Measurements from ENCODE around the gene ARHGAP18.

DNA sequence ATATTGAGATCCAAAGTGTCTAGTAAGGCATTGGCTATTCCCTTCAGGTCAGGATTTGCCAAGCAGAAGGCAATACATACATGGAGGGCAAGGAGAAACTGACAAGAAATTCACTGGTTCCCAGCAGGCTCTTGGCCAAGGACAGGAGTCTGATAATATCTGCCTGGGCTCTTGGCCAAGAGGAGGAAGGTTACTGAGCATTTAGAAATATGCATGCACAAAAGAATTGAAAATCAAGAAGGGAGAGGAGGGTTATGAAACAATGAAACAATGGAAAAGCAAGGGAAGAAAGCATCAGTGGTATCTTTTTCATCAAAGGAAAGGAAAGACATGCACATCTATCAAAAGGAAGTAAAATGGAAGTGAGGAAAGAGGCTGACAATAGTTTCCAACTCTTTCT, 42.4 kb downstream of the ARHGAP18 start:
- TF ChIP-seq POLR2A (IDR thresholded peaks at IDR 0.05) = no peak
- TF ChIP-seq, protein P1, sequence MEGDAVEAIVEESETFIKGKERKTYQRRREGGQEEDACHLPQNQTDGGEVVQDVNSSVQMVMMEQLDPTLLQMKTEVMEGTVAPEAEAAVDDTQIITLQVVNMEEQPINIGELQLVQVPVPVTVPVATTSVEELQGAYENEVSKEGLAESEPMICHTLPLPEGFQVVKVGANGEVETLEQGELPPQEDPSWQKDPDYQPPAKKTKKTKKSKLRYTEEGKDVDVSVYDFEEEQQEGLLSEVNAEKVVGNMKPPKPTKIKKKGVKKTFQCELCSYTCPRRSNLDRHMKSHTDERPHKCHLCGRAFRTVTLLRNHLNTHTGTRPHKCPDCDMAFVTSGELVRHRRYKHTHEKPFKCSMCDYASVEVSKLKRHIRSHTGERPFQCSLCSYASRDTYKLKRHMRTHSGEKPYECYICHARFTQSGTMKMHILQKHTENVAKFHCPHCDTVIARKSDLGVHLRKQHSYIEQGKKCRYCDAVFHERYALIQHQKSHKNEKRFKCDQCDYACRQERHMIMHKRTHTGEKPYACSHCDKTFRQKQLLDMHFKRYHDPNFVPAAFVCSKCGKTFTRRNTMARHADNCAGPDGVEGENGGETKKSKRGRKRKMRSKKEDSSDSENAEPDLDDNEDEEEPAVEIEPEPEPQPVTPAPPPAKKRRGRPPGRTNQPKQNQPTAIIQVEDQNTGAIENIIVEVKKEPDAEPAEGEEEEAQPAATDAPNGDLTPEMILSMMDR (IDR thresholded peaks at IDR 0.05) = no peak

Data from testis (tissue), 2 donors.